ENCODE measurements around the gene ANK2. TPM values are rescaled to one million over a fixed set of nuclear protein-coding genes. Genes with fewer than 3 reads are reported as not detected.
A peak's percentile ranks its signal among the peaks of the same experiment; 100 is the strongest.

ANK2 gene
- total and polyA plus RNA-seq, 4 donors: 0.32 to 2.2 (median 1.0) TPM

GRCh38 chr4:113086172-113086695 lies 36.8 kb downstream of the ANK2 start:
- H3K9me3 ChIP-seq (ENCODE audit: control insufficient read depth in 4 of 4, low read length in 3 of 4): no peaks in the 10 kb centered on the region
- H3K36me3 ChIP-seq (ENCODE audit: control insufficient read depth in 4 of 4, insufficient read depth in 3 of 4, low read depth in 1 of 4, low read length in 3 of 4): no peaks in the 10 kb centered on the region
- TF ChIP-seq HNF4A (conservative IDR thresholded peaks at IDR 0.05): peak; percentile 46 to 47
- peak in 1 of 2 donors; percentile 21 for TF ChIP-seq RAD21 (IDR thresholded peaks at IDR 0.05)
- TF ChIP-seq HNF4G (IDR thresholded peaks at IDR 0.05): no peak
- no peak for DNase-seq (ENCODE audit: low spot score)
- WGBS: 55% methylated on average over 2 of the region's 2 CpGs
- H3K27ac ChIP-seq (ENCODE audit: low read depth in 1 of 2, low read length in 2 of 2): no peak overlapping the region
- H3K27me3 ChIP-seq (ENCODE audit: control insufficient read depth in 4 of 4, insufficient read depth in 4 of 4, low read length in 3 of 4): no peaks in the 10 kb centered on the region
- H3K4me3 ChIP-seq (ENCODE audit: low read depth in 1 of 3, low read length in 3 of 3): no peak overlapping the region
- H3K4me1 ChIP-seq (ENCODE audit: control insufficient read depth in 4 of 4, insufficient read depth in 4 of 4, low read length in 3 of 4): no peaks in the 10 kb centered on the region
- no peak overlapping the region for H3K9ac ChIP-seq (ENCODE audit: low read depth in 1 of 2, low read length in 2 of 2)

- 95% methylated on average over 1 of the region's 1 CpG for WGBS
- no peaks in the 10 kb centered on the region for H3K9me3 ChIP-seq (ENCODE audit: control insufficient read depth in 4 of 4, low read length in 3 of 4)
- H3K9ac ChIP-seq (ENCODE audit: low read depth in 1 of 2, low read length in 2 of 2): no peak overlapping the region
- DNase-seq (ENCODE audit: low spot score): no peak
- TF ChIP-seq SP1 (IDR thresholded peaks at IDR 0.05): no peak
- no peak for TF ChIP-seq GABPA (IDR thresholded peaks at IDR 0.05 in 1 of 2, conservative IDR thresholded peaks at IDR 0.05 in 1 of 2)
- no peak for TF ChIP-seq FOXA2 (IDR thresholded peaks at IDR 0.05)
- TF ChIP-seq HNF4A (conservative IDR thresholded peaks at IDR 0.05): no peak
- H3K27me3 ChIP-seq (ENCODE audit: control insufficient read depth in 4 of 4, insufficient read depth in 4 of 4, low read length in 3 of 4): peaks cover 0 to 2% (median 0%) of the 10 kb centered on the region in 4 donors
- H3K4me1 ChIP-seq (ENCODE audit: control insufficient read depth in 4 of 4, insufficient read depth in 4 of 4, low read length in 3 of 4): no peaks in the 10 kb centered on the region
- H3K36me3 ChIP-seq (ENCODE audit: control insufficient read depth in 4 of 4, insufficient read depth in 3 of 4, low read depth in 1 of 4, low read length in 3 of 4): no peaks in the 10 kb centered on the region
- no peak overlapping the region for H3K27ac ChIP-seq (ENCODE audit: low read depth in 1 of 2, low read length in 2 of 2)
- no peak overlapping the region for H3K4me3 ChIP-seq (ENCODE audit: low read depth in 1 of 3, low read length in 3 of 3)
Observed at GRCh38 chr4:113088050-113088449, 38.6 kb downstream of the ANK2 start.

GRCh38 chr4:113090954-113091353 lies 41.5 kb downstream of the ANK2 start:
- Histone ChIP-seq H3K36me3 (ENCODE audit: control insufficient read depth in 4 of 4, insufficient read depth in 3 of 4, low read depth in 1 of 4, low read length in 3 of 4) (no peaks in the 10 kb centered on the region), H3K9ac (ENCODE audit: low read depth in 1 of 2, low read length in 2 of 2) (no peak overlapping the region), H3K9me3 (ENCODE audit: control insufficient read depth in 4 of 4, low read length in 3 of 4) (no peaks in the 10 kb centered on the region), H3K4me1 (ENCODE audit: control insufficient read depth in 4 of 4, insufficient read depth in 4 of 4, low read length in 3 of 4) (no peaks in the 10 kb centered on the region), H3K27me3 (ENCODE audit: control insufficient read depth in 4 of 4, insufficient read depth in 4 of 4, low read length in 3 of 4) (peaks cover 0 to 2% (median 0%) of the 10 kb centered on the region in 4 donors), H3K27ac (ENCODE audit: low read depth in 1 of 2, low read length in 2 of 2) (no peak overlapping the region), H3K4me3 (ENCODE audit: low read depth in 1 of 3, low read length in 3 of 3) (no peak overlapping the region)
- no peak for TF ChIP-seq YY1 (IDR thresholded peaks at IDR 0.05)
- no peak for TF ChIP-seq REST (IDR thresholded peaks at IDR 0.05)
- TF ChIP-seq MAX (IDR thresholded peaks at IDR 0.05): no peak
- no peak for TF ChIP-seq TAF1 (conservative IDR thresholded peaks at IDR 0.05)
- TF ChIP-seq RXRA (IDR thresholded peaks at IDR 0.05): no peak
- TF ChIP-seq HNF4A (conservative IDR thresholded peaks at IDR 0.05): no peak
- no peak for TF ChIP-seq SP1 (IDR thresholded peaks at IDR 0.05)
- no peak for TF ChIP-seq HNF4G (IDR thresholded peaks at IDR 0.05)
- no peak for TF ChIP-seq ZBTB33 (IDR thresholded peaks at IDR 0.05)
- no peak for TF ChIP-seq RAD21 (IDR thresholded peaks at IDR 0.05)
- TF ChIP-seq EGR1 (IDR thresholded peaks at IDR 0.05; ENCODE audit: low read depth in 2 of 2): no peak
- TF ChIP-seq FOXA2 (IDR thresholded peaks at IDR 0.05): no peak
- no peak for TF ChIP-seq NR2F2 (IDR thresholded peaks at IDR 0.05)
- no peak for TF ChIP-seq ATF3 (IDR thresholded peaks at IDR 0.05)
- no peak for TF ChIP-seq GABPA (IDR thresholded peaks at IDR 0.05 in 1 of 2, conservative IDR thresholded peaks at IDR 0.05 in 1 of 2)
- TF ChIP-seq CTCF (IDR thresholded peaks at IDR 0.05; ENCODE audit: low read depth, low read length, missing input control): no peak
- no peak for TF ChIP-seq FOXA1 (IDR thresholded peaks at IDR 0.05)
- TF ChIP-seq JUND (IDR thresholded peaks at IDR 0.05): no peak
- no peak for DNase-seq (ENCODE audit: low spot score)

Data from liver (tissue), 9 donors.